RKO (cell line): Measurements from ENCODE around the gene FBXW5.

Experiments used
- DNase-seq: peaks from one replicate; pipeline ENCODE4 v3.0.0-alpha.2; 2016; ENCODE audit warnings: low spot score

FBXW5 gene

GRCh38 chr9:136934277-136934676 lies 10.3 kb downstream of the FBXW5 start:
- DNase-seq, result no peak

- DNase-seq, result no peak
Measured at GRCh38 chr9:136931611-136932130, 12.9 kb downstream of the FBXW5 start.

- no peak for DNase-seq
Measured at GRCh38 chr9:136930014-136930413, 14.5 kb downstream of the FBXW5 start.

GRCh38 chr9:136928591-136928990 lies 15.9 kb downstream of the FBXW5 start:
- no peak for DNase-seq

- no peak for DNase-seq
Measured at GRCh38 chr9:136927343-136928271, 16.9 kb downstream of the FBXW5 start.

- DNase-seq, result no peak
Measured at GRCh38 chr9:136926749-136927148, 17.8 kb downstream of the FBXW5 start.

- DNase-seq, result no peak
Measured at GRCh38 chr9:136926154-136926704, 18.3 kb downstream of the FBXW5 start.

GRCh38 chr9:136925414-136926153 lies 19.0 kb downstream of the FBXW5 start:
- DNase-seq, result no peak

GRCh38 chr9:136923881-136924280 lies 20.7 kb downstream of the FBXW5 start:
- no peak for DNase-seq

- DNase-seq, result no peak
Measured at GRCh38 chr9:136922540-136922939, 22.0 kb downstream of the FBXW5 start.

- DNase-seq, result no peak
Measured at GRCh38 chr9:136921718-136922117, 22.8 kb downstream of the FBXW5 start.

GRCh38 chr9:136921307-136921706 lies 23.2 kb downstream of the FBXW5 start:
- DNase-seq, result no peak

- DNase-seq, result no peak
Measured at GRCh38 chr9:136920734-136921231, 23.8 kb downstream of the FBXW5 start.

GRCh38 chr9:136920069-136920468 lies 24.5 kb downstream of the FBXW5 start:
- DNase-seq, result no peak

GRCh38 chr9:136917902-136918301 lies 26.6 kb downstream of the FBXW5 start:
- no peak for DNase-seq

GRCh38 chr9:136916330-136917184 lies 28.0 kb downstream of the FBXW5 start:
- DNase-seq, result no peak

- DNase-seq, result no peak
Measured at GRCh38 chr9:136915632-136916329, 28.8 kb downstream of the FBXW5 start.

GRCh38 chr9:136913701-136914438 lies 30.7 kb downstream of the FBXW5 start:
- no peak for DNase-seq

GRCh38 chr9:136910901-136911245 lies 33.7 kb downstream of the FBXW5 start:
- DNase-seq, result no peak

- no peak for DNase-seq
Measured at GRCh38 chr9:136910197-136910900, 34.2 kb downstream of the FBXW5 start.
